Measurements from ENCODE around the gene MAPKBP1.

The MAPKBP1 gene

DNA sequence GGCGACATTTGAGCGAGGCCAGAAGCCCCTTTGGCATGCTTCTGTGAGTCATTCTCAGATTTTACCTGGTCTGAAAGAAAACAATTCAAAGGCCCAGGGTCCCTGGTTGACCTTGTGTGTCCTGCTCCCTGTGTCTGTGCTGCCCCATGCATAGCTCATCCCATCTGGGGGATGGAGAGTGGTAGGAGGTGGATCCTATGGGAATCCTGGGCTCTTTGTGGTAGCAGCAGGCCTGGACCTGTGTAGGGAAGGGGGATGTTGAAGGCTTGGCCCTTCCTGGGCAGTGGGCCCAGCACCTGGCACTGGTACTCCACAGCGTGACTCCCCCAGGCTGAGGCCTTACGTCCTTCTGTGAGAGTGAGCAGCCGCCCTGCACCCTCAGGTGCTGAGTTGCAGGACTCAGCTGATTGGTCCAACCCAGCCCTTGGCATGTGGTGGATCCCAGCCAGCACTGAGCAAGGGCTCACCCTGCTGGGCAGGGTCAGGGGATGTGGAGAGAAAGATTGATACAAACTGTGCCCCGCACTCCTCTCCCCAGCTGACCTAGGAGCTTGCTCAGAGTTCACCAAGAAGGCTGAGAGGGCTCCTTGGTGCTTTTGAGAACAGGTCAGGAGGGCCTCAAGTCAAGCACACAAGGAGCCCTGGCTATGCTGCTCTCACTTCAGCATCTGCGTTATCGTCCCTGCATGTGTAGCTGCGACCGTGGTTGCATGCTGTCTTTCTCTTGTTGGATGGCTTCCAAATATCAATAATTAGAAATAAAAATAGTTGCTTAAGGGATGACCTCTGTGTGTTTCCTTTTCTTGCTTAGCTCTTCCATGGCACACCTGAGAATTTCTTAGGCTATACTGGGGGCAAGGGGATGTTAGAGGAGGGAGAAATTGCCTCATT, 32.3 kb downstream of the MAPKBP1 start:
- peak in 1 of 2 experiments; percentile 2 for DNase-seq

DNA sequence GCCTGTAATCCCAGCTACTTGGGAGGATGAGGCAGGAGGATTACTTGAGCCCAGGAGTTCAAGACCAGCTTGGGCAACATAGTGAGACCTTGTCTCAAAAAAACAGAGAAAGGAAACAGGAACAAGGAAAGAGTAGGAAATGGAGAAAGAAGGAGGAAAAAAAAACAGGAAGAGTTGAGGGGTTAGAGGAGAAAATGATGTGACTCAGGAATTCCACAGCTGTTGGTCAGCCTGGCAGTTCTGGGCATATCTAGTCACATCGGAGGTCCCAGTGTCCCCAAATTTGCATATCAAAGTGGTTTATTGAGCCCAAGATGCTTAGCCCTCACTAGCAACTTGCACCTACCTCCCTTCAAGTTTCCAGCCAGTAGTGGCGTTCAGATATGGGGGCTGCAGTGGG, 34.8 kb downstream of the MAPKBP1 start:
- no peak for DNase-seq

DNA sequence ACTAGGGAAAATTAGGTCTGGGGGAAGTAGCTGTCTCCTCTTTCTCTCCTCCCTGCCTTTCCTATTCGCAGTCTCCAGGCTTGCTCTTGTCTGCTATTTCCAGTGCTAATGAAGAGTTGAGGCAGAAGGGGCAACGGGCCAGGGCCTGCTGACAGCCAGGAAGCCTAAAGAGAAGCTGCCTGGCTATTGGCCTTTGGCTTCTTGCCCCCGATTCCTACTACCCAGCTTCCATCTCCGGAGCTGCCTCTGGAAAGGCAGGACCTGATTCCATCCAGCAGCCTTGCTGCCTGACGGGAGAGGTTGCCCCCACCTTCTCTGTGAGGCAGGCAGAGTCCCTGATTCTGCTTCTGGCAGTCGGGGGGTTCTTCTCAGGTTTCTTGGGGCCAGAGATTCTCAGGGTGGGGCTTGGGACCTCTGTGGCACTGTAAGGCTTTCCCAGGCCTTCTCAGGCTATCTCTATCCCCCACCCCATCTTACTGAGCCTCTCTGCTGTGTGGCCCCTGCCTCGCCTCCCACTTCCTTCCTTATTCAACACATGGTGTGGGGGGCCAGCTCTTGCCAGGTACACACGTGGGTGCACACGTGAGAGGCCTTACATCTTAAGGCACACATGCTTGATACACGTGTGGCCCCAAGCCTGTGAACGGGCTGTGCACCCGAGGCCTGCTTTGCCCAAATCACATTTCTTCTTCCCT, 35.4 kb downstream of the MAPKBP1 start:
- DNase-seq = no peak

DNA sequence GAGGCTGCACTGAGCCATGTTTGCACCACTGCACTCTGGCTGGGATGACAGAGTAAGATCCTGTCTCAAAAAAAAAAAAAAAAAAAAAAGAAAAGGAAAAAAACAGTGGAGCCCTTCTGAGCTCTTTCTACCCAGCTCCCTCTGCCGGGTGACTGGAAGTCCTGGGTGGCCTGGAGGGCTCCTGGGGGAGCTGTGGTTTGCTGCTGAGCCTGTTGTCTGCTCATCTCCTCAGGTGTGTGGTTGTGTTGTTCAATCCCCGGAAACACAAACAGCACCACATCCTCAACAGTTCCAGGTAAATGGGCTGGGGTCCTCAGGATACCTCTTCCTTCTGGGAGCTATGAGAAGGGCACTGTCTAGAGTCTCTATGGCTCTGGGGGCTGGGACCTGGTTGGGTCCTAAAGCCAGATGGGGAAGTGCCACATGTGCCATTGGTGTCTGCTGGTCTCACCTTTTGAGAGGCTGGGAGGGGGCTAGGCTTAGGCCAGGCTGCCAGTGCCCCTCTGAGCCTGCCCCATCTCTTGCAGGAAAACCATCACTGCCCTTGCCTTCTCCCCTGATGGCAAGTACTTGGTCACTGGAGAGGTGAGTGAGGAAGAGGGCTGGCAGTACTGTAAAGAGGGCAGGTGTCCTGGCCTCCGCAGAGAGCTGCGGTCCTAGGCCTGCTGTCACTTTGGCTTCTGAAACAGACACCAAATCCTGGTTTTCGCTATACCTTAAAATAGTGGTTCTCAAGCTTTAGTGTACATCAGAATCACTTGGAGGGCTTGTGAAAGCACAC, 36.6 kb downstream of the MAPKBP1 start:
- DNase-seq = no peak

DNA sequence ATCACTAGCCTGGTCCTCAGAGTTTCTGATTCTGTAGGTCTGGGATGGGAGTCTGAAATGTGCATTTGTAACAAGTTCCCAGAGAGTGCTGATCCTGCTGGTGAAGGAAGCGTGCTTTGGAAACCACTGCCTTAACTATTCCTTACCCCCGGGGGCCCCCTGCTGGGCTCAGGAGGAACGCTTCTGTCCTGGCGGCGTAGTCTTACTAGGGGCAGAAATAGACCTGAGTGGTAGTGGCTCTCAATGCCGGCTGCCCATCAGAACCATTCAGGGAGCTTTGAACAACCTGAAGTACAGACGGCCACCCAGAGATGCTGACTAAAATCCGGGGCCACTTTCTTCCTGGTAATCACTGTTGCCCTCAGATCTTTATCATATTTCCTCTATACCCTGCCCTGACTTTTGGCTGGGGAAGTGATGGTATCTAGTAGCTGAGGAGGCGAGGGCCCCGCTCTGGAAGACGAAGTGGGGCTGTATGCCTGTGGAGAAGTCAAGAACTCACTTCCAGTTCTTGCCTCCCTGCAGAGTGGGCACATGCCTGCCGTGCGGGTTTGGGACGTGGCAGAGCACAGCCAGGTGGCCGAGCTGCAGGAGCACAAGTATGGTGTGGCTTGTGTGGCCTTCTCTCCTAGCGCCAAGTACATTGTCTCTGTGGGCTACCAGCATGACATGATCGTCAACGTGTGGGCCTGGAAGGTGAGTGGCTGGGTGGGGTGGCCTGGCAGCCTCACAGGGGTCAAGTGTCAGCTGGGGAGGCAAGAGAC, 37.3 kb downstream of the MAPKBP1 start:
- peak; percentile 9 to 42 for DNase-seq

- no peak for DNase-seq
Observed at GRCh38 chr15:41812820-41813375, 38.6 kb downstream of the MAPKBP1 start.

- no peak for DNase-seq
Observed at GRCh38 chr15:41813426-41813825, 39.1 kb downstream of the MAPKBP1 start.

DNA sequence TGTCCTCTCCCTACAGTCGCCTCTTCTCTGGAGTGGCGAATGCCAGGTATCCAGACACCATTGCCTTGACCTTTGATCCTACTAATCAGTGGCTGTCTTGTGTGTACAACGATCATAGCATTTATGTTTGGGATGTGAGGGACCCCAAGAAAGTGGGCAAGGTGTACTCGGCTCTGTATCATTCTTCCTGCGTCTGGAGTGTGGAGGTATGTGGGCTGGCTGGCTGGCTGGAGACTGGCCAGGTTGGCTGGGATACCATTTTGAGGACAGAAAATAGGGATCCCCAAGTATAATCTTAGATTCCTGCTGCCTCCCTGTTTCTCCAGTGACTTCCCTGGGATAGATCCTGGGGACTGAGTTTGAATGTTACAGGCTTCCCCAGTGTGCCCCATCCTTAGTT, 40.2 kb downstream of the MAPKBP1 start:
- DNase-seq = no peak

DNA sequence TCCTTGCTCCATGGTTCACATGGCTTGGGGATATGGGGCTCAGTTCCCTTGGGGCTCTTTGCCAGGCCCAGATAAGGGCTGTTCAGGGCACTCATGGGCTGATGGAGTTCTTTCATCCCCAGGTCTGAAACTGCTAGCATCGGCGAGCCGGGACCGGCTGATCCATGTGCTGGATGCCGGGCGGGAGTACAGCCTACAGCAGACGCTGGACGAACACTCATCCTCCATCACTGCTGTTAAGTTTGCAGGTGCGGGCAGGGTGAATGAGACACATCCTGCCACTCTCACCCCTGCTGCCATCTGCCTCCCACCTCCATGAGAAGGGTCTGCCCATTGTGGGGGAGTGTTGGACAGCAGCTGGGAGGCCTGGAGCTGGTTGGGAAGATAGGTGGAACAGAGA, 42.5 kb downstream of the MAPKBP1 start:
- no peak for DNase-seq

DNA sequence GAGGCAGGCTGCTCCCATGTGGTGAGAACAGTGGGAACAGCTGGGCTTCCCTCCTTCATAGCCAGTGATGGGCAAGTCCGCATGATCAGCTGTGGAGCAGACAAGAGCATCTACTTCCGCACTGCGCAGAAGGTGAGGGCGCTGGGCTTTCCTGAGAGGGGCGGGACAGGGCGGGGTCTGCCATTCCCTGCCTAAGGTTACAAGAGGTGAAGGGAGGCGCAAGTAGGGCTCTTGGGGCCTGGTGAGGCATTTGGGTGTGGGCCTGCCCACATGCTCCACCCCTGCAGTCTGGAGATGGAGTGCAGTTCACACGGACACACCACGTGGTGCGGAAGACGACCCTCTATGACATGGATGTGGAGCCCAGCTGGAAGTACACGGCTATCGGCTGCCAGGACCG, 43.0 kb downstream of the MAPKBP1 start:
- DNase-seq = no peak

GRCh38 chr15:41817781-41818180, 43.5 kb downstream of the MAPKBP1 start:
- no peak for DNase-seq

DNA sequence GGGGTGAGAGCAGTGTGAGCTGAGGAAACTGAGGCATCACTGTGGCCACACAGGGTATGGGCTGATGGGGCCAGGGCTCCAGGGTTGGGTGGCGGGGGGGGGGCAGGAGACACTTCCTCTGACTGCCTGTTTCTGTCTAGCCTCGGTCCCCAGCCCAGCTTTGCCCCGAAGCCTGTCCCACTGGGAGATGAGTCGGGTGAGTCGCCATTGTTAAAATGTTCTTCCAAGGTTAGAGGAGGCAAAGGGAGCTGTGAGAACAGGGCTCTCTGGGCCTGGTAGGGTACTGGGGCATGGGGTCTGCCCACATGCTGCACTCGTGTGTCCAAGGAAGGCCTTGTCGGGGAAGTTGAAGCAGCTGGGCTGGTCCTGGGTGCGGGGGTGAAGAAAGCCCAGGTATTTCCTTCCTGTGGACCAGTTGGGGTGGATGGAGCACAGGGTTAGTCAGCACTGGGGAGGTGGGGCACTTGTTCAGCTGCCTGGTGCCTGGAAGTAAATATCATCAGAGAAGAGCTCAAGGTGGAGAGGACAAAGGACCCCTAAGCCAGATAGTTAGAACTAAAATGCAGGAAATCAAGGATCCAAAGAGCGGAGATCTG, 45.3 kb downstream of the MAPKBP1 start:
- DNase-seq = no peak

- no peak for DNase-seq
Observed at GRCh38 chr15:41820791-41821423, 46.6 kb downstream of the MAPKBP1 start.

- no peak for DNase-seq
Observed at GRCh38 chr15:41821831-41822230, 47.5 kb downstream of the MAPKBP1 start.

DNA sequence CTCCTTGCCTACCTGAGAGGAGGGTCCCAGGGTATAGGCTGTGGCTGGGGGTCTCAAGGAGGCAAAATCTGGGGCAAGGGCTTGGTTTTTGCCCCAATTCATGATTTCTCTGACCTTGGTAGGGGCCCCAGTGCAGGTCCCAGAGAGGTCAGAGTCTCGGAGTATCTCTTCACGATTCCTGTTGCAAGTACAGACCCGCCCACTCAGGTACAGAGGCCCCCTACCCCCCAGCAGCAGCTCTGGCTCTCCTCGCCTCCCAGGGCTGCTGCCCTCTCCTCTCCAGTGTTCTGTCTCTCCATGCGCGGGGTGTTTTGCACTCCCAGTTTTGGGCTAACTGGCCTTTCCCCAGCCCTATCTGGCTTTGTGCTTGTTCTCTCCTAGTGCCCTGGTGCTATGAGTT, 48.2 kb downstream of the MAPKBP1 start:
- no peak for DNase-seq

GRCh38 chr15:41822957-41823356, 48.7 kb downstream of the MAPKBP1 start:
- DNase-seq = no peak

GRCh38 chr15:41823502-41823901, 49.2 kb downstream of the MAPKBP1 start:
- no peak for DNase-seq

GRCh38 chr15:41824062-41824745, 49.9 kb downstream of the MAPKBP1 start:
- no peak for DNase-seq

DNA sequence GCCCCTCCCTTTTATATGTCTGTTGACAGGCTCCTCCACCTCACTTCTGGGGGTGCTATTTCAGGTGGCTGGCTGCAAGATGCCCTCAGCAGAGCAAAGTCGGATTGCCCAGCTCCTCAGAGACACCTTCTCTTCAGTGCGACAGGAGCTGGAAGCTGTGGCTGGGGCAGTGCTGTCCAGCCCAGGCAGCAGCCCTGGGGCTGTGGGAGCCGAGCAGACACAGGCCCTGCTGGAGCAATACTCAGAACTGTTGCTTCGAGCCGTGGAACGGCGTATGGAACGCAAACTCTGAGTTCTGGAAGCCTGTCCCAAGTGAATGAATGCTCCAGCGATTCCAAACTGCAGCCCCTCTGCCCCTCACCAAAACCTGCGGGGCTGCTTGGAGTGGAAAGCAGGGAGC, 50.9 kb downstream of the MAPKBP1 start:
- DNase-seq = no peak

GRCh38 chr15:41825572-41826535, 51.6 kb downstream of the MAPKBP1 start:
- no peak for DNase-seq

All from NCI-H2081 (cell line).